ENCODE data around the gene CUL3. TPM values are rescaled to one million over a fixed set of nuclear protein-coding genes. Genes with fewer than 3 reads are reported as not detected.

CUL3 gene
- 10 to 100 TPM; 83.4 to 85.3 TPM for total RNA-seq
- polyA plus RNA-seq = 10 to 100 TPM; 12.4 to 63.2 TPM

DNA sequence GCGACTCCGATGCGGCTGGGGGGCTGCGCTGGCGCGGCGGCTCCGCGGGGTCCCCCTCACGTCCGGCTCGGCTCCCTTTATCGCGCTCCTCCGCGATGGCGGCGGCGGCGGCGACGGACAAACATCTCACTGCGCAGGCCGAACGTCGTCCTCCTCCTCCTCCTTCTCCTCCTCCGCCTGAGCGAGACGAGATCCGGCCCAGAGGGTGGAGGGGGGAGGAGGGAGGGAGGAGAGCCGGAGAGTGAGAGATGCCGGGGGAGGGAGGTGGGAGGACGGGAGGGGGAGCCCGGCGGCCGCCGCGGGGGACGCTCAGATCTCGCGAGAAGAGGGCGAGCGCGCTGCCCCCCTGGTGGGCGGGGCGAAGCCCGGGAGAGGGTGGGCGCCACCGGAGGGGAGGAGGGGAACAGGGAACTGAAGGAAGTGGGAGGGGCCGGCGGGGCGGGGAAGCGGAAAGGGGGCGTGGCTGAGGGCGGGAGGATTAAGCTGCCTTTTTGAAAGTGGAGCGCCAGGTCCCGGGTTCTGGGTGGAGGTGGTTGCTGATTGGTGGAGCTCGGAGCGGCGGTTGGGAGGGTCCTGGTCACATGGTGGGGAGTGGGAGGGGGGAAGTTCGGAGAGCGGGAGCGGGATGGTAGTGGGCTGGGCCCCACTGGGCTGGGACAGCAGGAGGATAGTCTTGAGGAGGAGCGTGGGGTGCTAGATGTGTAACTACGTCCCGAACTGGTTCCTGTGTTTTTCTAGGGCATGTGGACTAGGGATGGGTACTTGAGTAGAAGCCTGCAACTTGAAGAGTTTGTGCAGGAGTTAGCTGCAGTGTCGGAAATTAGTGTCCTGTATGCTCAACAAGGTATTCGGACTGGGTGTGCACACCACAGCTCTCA, at the start of gene CUL3:
Gene CUL3, minus strand, starts transcription at position 153 of the 878 bp plus-strand sequence. CDS start 354 bp downstream, outside the sequence.
- intact Hi-C loops (cut with micrococcal nuclease) = loop anchor here (1.0 to 5.0 kb wide), 3 partner anchors 342 to 1928 kb away; partner anchors contain the start of genes FARSB and MRPL44
- peaks cover 43% of the 10 kb centered on the region for H3K4me1 ChIP-seq (ENCODE audit: insufficient read depth, low read length)
- Mint-ChIP-seq H3K4me3 (peak within 1 kb of the TSS; percentile 96 to 99 (median 97)), H3K4me1 (peaks cover 23 to 49% (median 37%) of the 10 kb centered on the region in 4 donors), H3K36me3 (peaks cover 8 to 22% of the 10 kb centered on the region in 2 donors), H3K27me3 (no peaks in the 10 kb centered on the region), H3K9me3 (no peaks in the 10 kb centered on the region), H3K27ac (peak within 1 kb of the TSS; percentile 89 to 98 (median 96))
- H3K27me3 ChIP-seq (ENCODE audit: insufficient read depth, low read length) = no peaks in the 10 kb centered on the region
- H3K27ac ChIP-seq (ENCODE audit: low read depth, low read length) = peak within 1 kb of the TSS; percentile 75
- no peaks in the 10 kb centered on the region for H3K9me3 ChIP-seq (ENCODE audit: control insufficient read depth in 1 of 2, low read length in 2 of 2)
- no peaks in the 10 kb centered on the region for H3K36me3 ChIP-seq (ENCODE audit: insufficient read depth, low read length)
- peak; percentile 98 to 100 (median 99) for DNase-seq
- H3K4me3 ChIP-seq (ENCODE audit: low read length in 2 of 2) = peak within 1 kb of the TSS; percentile 68 to 93
- ChIA-PET CTCF (ENCODE audit: partially characterized antibody) (interaction anchor here (0.6 to 1.3 kb wide), 5 partner anchors 13 to 62 kb away, joined by 3 read pairs; no protein-coding TSS in a partner anchor), POLR2A (ENCODE audit: partially characterized antibody) (interaction anchor here (0.8 to 3.4 kb wide), 15 partner anchors 10 to 471 kb away, joined by 3 to 30 read pairs (median 4); no protein-coding TSS in a partner anchor)

DNA sequence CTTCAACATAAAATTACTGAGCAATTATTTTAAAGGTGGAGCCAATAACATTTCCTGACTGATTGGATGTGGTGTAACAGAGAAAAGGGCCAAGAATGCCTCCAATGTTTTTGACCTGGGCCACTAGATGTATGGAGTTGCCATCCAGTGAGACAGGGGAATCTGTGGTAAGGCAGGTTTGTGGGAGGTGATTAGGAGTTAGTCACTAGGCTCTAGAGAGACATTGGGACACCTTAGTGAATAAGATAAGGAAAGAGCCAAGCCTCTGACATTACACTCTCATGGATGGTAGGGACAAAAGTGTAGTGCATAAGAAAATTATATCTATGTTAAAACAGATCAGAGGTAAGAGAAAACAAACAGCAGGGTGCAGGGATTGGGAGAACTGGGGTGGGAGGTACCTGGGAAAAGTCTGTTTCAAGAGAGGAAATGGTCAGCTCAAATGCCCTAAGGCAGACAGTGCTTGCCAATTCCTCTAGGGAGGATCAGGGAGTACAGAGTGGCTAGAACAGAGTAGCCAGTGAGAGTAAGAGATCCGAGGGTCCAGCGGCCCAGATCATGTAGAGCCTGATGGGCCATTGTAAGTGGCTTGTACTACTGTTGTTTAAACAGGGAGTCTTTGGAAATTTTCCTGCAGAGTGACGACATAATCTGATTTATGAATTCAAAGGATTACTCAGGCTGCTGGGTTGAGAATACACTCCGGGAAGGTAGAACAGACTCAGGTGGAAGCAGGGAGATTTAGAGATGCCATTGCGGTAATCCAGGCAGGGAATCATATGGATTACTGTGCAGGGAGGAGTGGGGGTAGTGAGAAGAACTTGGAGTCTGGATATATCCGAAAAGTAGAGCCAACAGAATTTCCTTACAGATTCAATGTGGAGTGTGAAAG, 45.7 kb upstream of the CUL3 start:
- H3K36me3 Mint-ChIP-seq = no peaks in the 10 kb centered on the region
- Histone ChIP-seq H3K9me3 (ENCODE audit: control insufficient read depth in 1 of 2, low read length in 2 of 2) (no peaks in the 10 kb centered on the region), H3K27ac (ENCODE audit: low read depth, low read length) (no peak overlapping the region), H3K36me3 (ENCODE audit: insufficient read depth, low read length) (no peaks in the 10 kb centered on the region), H3K27me3 (ENCODE audit: insufficient read depth, low read length) (no peaks in the 10 kb centered on the region), H3K4me3 (ENCODE audit: low read length in 2 of 2) (no peak overlapping the region), H3K4me1 (ENCODE audit: insufficient read depth, low read length) (no peaks in the 10 kb centered on the region)
- intact Hi-C loops (cut with micrococcal nuclease) = no loop called here
- ChIA-PET POLR2A (ENCODE audit: partially characterized antibody) (no interaction called here), CTCF (ENCODE audit: partially characterized antibody) (no interaction called here)
- peaks cover 2 to 4% of the 10 kb centered on the region in 2 donors for H3K27me3 Mint-ChIP-seq
- H3K27ac Mint-ChIP-seq = no peak overlapping the region
- H3K9me3 Mint-ChIP-seq = no peaks in the 10 kb centered on the region
- no peak overlapping the region for H3K4me3 Mint-ChIP-seq
- no peak for DNase-seq
- H3K4me1 Mint-ChIP-seq = no peaks in the 10 kb centered on the region

DNA sequence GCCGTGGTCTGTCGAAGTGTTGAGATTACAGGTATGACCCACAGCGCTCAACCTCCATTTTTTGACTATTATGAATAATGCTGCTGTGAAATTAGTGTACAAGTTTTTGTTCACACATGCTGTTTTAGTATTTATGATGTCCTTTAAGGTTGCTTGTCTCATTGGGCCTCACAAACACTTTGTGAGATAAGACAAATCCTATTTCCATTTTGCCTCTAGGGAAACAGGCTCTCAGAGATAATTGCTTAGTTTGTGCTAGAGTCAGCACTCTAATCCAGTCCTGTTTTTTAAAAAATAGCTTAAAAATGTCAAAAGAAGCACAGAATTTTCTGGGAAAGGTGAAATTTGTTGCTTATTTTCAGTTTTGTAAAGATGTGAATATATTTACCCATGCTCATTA, 43.3 kb upstream of the CUL3 start:
- CTCF ChIA-PET (ENCODE audit: partially characterized antibody) = no interaction called here

DNA sequence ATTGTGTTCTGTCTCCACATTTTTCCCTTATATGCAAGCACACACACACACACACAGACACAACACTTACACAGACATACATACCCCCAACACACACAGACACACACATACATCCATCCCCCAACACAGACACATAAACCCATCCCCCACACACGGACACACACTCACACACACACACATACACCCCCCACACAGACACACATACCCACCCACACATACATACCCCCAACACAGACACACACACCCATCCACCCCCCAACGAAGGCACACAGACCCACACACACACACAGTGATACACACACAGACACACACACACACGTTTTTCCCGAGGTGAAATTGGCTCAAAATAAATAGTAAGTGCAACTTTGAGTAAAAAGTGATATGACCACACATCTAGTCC, 41.6 kb upstream of the CUL3 start:
- Histone ChIP-seq H3K27me3 (ENCODE audit: insufficient read depth, low read length) (no peaks in the 10 kb centered on the region), H3K36me3 (ENCODE audit: insufficient read depth, low read length) (no peaks in the 10 kb centered on the region), H3K27ac (ENCODE audit: low read depth, low read length) (no peak overlapping the region), H3K9me3 (ENCODE audit: control insufficient read depth in 1 of 2, low read length in 2 of 2) (no peaks in the 10 kb centered on the region), H3K4me3 (ENCODE audit: low read length in 2 of 2) (no peak overlapping the region), H3K4me1 (ENCODE audit: insufficient read depth, low read length) (no peaks in the 10 kb centered on the region)
- no peak overlapping the region for H3K27ac Mint-ChIP-seq
- no peak for DNase-seq
- ChIA-PET CTCF (ENCODE audit: partially characterized antibody) (no interaction called here), POLR2A (ENCODE audit: partially characterized antibody) (no interaction called here)
- intact Hi-C loops (cut with micrococcal nuclease) = no loop called here
- H3K4me3 Mint-ChIP-seq = no peak overlapping the region
- no peaks in the 10 kb centered on the region for H3K36me3 Mint-ChIP-seq
- H3K9me3 Mint-ChIP-seq = peaks cover 0 to 9% (median 0%) of the 10 kb centered on the region in 8 donors
- H3K27me3 Mint-ChIP-seq = peaks cover 2 to 4% of the 10 kb centered on the region in 2 donors
- no peaks in the 10 kb centered on the region for H3K4me1 Mint-ChIP-seq

More for the DNA sequence above, 43.3 kb upstream of the CUL3 start:
- DNase-seq = no peak
- H3K4me1 ChIP-seq (ENCODE audit: insufficient read depth, low read length) = no peaks in the 10 kb centered on the region
- H3K27me3 ChIP-seq (ENCODE audit: insufficient read depth, low read length) = no peaks in the 10 kb centered on the region
- no peak overlapping the region for H3K4me3 ChIP-seq (ENCODE audit: low read length in 2 of 2)
- intact Hi-C loops (cut with micrococcal nuclease) = no loop called here
- no peak overlapping the region for H3K27ac ChIP-seq (ENCODE audit: low read depth, low read length)
- peaks cover 2 to 4% of the 10 kb centered on the region in 2 donors for H3K27me3 Mint-ChIP-seq
- H3K4me1 Mint-ChIP-seq = no peaks in the 10 kb centered on the region
- H3K4me3 Mint-ChIP-seq = no peak overlapping the region
- no peaks in the 10 kb centered on the region for H3K36me3 ChIP-seq (ENCODE audit: insufficient read depth, low read length)
- H3K27ac Mint-ChIP-seq = no peak overlapping the region
- no peaks in the 10 kb centered on the region for H3K9me3 Mint-ChIP-seq
- H3K36me3 Mint-ChIP-seq = no peaks in the 10 kb centered on the region
- POLR2A ChIA-PET (ENCODE audit: partially characterized antibody) = no interaction called here
- H3K9me3 ChIP-seq (ENCODE audit: control insufficient read depth in 1 of 2, low read length in 2 of 2) = no peaks in the 10 kb centered on the region

DNA sequence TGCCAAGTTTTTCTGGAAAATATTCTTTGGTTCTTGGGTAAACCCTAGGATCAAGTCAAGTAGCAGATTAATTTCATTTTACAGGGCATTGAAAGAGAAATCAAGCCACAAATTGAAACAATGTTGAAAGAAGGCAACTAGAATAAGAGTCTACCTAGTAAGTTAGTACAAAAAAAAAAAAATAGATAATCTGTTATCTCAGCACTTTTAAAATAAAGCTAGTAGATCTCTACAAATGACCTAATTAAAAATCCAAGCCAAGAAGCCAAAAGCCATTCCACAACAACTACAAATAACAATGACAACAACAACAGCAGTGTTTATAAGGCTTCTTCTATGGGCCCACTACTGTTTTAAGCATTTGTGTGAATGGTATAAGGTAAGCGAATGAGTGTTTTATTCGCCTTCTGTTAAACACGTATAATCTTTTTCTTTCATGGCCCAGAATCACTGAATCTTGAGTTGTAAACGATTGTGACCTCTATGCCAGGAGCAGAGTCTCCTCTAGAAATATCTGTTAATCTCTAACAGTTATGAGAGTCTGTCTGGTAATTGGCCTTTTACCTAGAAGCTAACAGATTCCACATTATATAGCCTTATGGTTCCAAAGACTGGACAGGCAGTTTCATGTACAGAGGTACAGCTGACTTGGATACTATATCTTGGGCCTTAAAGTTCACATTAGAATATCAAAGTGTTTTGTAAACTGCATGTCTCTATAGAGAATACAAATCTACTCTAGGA, 28.6 kb upstream of the CUL3 start:
- Histone ChIP-seq H3K36me3 (ENCODE audit: insufficient read depth, low read length) (no peaks in the 10 kb centered on the region), H3K4me3 (ENCODE audit: low read length in 2 of 2) (no peak overlapping the region), H3K9me3 (ENCODE audit: control insufficient read depth in 1 of 2, low read length in 2 of 2) (no peaks in the 10 kb centered on the region), H3K4me1 (ENCODE audit: insufficient read depth, low read length) (no peaks in the 10 kb centered on the region), H3K27ac (ENCODE audit: low read depth, low read length) (no peak overlapping the region), H3K27me3 (ENCODE audit: insufficient read depth, low read length) (no peaks in the 10 kb centered on the region)
- POLR2A ChIA-PET (ENCODE audit: partially characterized antibody) = interaction anchor here (0.7 to 1.1 kb wide), 2 partner anchors 29 to 1235 kb away, joined by 3 read pairs; no protein-coding TSS in a partner anchor
- intact Hi-C loops (cut with micrococcal nuclease) = no loop called here
- H3K4me3 Mint-ChIP-seq = no peak overlapping the region
- peaks cover 0 to 3% (median 0%) of the 10 kb centered on the region in 8 donors for H3K9me3 Mint-ChIP-seq
- H3K4me1 Mint-ChIP-seq = no peaks in the 10 kb centered on the region
- H3K27me3 Mint-ChIP-seq = peaks cover 3 to 5% of the 10 kb centered on the region in 2 donors
- no peaks in the 10 kb centered on the region for H3K36me3 Mint-ChIP-seq
- H3K27ac Mint-ChIP-seq = no peak overlapping the region
- CTCF ChIA-PET (ENCODE audit: partially characterized antibody) = interaction anchor here (1.1 to 1.3 kb wide), 2 partner anchors 32 to 37 kb away, joined by 3 to 5 read pairs; no protein-coding TSS in a partner anchor
- no peak for DNase-seq

DNA sequence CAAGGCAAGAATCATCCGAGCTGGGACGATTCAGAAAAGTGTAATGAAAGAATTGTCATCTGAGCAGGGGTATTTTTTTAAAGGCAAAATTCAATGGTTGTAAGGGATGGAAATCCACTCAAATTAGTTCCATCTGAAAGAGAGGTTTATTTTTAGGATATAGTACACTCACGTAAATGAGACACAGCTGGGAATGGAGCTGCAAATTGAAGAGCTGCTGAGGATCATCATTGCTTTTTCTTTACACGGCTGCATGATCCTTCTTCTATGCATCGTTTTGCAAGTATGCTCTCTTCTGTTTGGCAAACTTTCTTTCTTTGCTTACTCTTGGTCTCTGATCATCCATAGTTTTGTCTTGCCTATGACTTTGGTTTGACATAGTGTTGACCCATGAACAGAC, 27.4 kb upstream of the CUL3 start:
- Histone ChIP-seq H3K4me1 (ENCODE audit: insufficient read depth, low read length) (no peaks in the 10 kb centered on the region), H3K27me3 (ENCODE audit: insufficient read depth, low read length) (no peaks in the 10 kb centered on the region), H3K4me3 (ENCODE audit: low read length in 2 of 2) (no peak overlapping the region), H3K27ac (ENCODE audit: low read depth, low read length) (no peak overlapping the region), H3K36me3 (ENCODE audit: insufficient read depth, low read length) (no peaks in the 10 kb centered on the region), H3K9me3 (ENCODE audit: control insufficient read depth in 1 of 2, low read length in 2 of 2) (no peaks in the 10 kb centered on the region)
- CTCF ChIA-PET (ENCODE audit: partially characterized antibody) = interaction anchor here (1.1 to 1.3 kb wide), 3 partner anchors 33 to 243 kb away, joined by 3 to 5 read pairs (median 3); no protein-coding TSS in a partner anchor
- Mint-ChIP-seq H3K27ac (no peak overlapping the region), H3K36me3 (no peaks in the 10 kb centered on the region), H3K4me3 (no peak overlapping the region), H3K4me1 (no peaks in the 10 kb centered on the region), H3K27me3 (peaks cover 3 to 5% of the 10 kb centered on the region in 2 donors), H3K9me3 (peaks cover 0 to 2% (median 0%) of the 10 kb centered on the region in 8 donors)
- intact Hi-C loops (cut with micrococcal nuclease) = no loop called here
- DNase-seq = no peak
- POLR2A ChIA-PET (ENCODE audit: partially characterized antibody) = interaction anchor here (1.1 kb wide), 1 partner anchor 28 kb away, joined by 3 read pairs; no protein-coding TSS in a partner anchor
